Measurements from ENCODE around the gene ATP10B. TPM values are rescaled to one million over a fixed set of nuclear protein-coding genes. Genes with fewer than 3 reads are reported as not detected.

ATP10B gene
- total RNA-seq, 2 donors from 2014 or later: 0.47 TPM; not detected in 1

DNA sequence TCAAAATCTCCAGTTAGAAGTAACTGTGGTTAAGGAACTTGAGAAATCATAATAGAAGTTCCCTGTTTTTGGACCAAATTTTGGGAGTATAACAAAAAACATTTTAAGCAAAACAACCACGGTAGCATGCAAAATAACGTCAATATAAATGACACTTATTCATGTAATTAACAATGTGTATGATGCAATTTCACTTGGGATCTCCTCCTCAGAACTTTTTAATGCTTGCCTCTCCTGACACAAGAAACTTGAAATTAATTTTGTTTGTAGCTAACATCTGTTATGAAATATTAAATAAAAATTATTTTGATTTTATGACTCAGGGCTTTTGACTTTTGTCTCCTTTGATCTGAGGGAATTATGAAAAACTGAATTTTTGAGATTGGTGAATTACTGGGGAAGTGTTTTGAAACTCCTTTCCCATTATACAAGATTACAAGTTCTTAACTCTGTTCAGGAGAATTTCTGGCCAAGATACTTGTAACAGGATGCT, 149.7 kb downstream of the ATP10B start:
- DNase-seq (ENCODE audit: low spot score): no peak
- no peaks in the 10 kb centered on the region for H3K4me1 ChIP-seq
- H3K27me3 ChIP-seq: no peaks in the 10 kb centered on the region
- H3K4me3 ChIP-seq: no peak overlapping the region
- TF ChIP-seq, protein P1, sequence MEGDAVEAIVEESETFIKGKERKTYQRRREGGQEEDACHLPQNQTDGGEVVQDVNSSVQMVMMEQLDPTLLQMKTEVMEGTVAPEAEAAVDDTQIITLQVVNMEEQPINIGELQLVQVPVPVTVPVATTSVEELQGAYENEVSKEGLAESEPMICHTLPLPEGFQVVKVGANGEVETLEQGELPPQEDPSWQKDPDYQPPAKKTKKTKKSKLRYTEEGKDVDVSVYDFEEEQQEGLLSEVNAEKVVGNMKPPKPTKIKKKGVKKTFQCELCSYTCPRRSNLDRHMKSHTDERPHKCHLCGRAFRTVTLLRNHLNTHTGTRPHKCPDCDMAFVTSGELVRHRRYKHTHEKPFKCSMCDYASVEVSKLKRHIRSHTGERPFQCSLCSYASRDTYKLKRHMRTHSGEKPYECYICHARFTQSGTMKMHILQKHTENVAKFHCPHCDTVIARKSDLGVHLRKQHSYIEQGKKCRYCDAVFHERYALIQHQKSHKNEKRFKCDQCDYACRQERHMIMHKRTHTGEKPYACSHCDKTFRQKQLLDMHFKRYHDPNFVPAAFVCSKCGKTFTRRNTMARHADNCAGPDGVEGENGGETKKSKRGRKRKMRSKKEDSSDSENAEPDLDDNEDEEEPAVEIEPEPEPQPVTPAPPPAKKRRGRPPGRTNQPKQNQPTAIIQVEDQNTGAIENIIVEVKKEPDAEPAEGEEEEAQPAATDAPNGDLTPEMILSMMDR (IDR thresholded peaks at IDR 0.05): no peak
- H3K36me3 ChIP-seq: no peaks in the 10 kb centered on the region
- H3K27ac ChIP-seq: no peak overlapping the region
- peaks cover 0 to 8% of the 10 kb centered on the region in 2 donors for H3K9me3 ChIP-seq

DNA sequence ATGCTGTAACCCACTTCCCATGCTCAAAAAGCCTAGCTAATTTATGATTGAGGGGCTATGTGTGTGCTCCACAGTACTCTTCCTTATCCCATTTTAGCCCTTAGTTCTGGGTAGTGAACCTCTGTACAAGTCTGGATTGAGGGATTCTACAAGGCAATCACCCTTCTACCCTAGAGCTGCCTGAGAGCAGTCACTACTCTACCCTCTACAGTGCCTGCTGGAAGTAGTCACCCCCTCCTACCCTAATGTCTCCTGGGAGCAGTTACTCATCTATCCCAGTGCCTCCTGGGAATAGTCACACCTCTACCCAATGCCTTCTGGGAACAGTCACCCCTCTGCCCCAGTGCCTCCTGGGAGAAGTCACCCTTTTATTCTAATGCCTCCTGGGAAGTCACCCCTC, 150.6 kb downstream of the ATP10B start:
- Histone ChIP-seq H3K9me3 (peaks cover 0 to 8% of the 10 kb centered on the region in 2 donors), H3K4me3 (no peak overlapping the region), H3K27ac (no peak overlapping the region), H3K27me3 (no peaks in the 10 kb centered on the region), H3K4me1 (no peaks in the 10 kb centered on the region), H3K36me3 (no peaks in the 10 kb centered on the region)
- DNase-seq (ENCODE audit: low spot score): no peak
- TF ChIP-seq, protein P1 (IDR thresholded peaks at IDR 0.05): no peak

DNA sequence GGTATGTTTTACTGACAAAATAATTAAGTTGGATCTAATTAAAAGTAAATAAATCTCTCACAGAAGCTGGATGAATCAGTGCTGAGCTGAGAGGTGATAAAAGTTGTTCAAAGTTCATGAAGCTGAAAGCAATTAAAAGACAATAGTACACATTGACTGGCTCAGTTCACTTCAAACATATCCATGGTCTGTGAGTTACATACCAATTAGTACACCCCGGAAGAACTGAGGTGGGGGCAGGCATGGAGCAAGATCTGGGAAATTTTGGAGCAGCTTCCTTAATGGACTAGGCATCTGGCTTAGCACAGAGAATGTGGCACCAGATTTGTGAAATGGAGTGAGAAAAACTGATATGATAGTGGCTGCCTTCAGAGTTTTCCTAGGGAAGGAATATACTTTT, 152.7 kb downstream of the ATP10B start:
- TF ChIP-seq, protein P1 (IDR thresholded peaks at IDR 0.05): no peak
- H3K27me3 ChIP-seq: no peaks in the 10 kb centered on the region
- H3K4me1 ChIP-seq: no peaks in the 10 kb centered on the region
- peaks cover 0 to 4% of the 10 kb centered on the region in 2 donors for H3K9me3 ChIP-seq
- DNase-seq (ENCODE audit: low spot score): no peak
- H3K4me3 ChIP-seq: no peak overlapping the region
- H3K36me3 ChIP-seq: no peaks in the 10 kb centered on the region
- no peak overlapping the region for H3K27ac ChIP-seq

DNA sequence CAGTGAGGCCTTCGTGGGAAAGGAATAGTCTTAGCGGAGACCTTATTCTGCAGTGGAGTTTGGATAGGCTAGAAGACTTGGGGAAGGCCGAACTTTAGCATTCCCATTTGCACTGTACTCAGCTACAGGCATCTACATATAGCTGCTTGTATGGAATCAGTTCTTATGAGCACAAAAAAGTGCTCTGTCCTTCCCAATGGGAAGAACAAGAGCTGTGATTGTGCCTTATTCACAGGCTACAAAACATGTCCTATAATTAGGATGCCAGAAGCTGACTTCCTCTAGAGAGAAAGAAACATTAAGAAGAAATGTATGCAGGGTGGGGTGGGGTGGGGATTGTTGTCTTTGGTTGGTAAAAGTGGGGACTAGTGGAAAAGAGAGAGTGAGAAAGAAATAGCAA, 154.7 kb downstream of the ATP10B start:
- Histone ChIP-seq H3K27me3 (no peaks in the 10 kb centered on the region), H3K36me3 (no peaks in the 10 kb centered on the region), H3K4me3 (no peak overlapping the region), H3K9me3 (no peaks in the 10 kb centered on the region), H3K4me1 (no peaks in the 10 kb centered on the region), H3K27ac (no peak overlapping the region)
- DNase-seq (ENCODE audit: low spot score): no peak
- TF ChIP-seq, protein P1 (IDR thresholded peaks at IDR 0.05): no peak

DNA sequence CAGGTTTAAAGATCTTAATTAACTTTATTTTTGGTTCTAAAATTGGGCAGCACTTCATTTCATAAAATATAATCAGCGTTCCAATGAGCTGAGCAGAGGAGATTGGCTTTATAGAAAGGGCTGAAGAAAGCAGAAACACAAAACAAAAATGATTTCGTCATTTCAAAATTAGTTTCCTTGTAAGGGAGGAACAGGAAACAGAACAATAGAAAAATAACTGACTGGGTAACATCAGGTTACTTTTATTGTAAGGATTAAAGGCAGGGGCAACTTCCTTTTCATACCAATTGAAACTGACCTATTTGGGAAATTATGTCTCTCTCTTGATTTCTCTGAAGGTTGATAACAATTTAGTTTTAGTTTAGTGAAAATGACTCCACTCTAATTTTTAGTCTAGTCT, 157.1 kb downstream of the ATP10B start:
- no peaks in the 10 kb centered on the region for H3K36me3 ChIP-seq
- no peaks in the 10 kb centered on the region for H3K27me3 ChIP-seq
- no peak overlapping the region for H3K27ac ChIP-seq
- no peaks in the 10 kb centered on the region for H3K4me1 ChIP-seq
- TF ChIP-seq, protein P1 (IDR thresholded peaks at IDR 0.05): no peak
- H3K9me3 ChIP-seq: no peaks in the 10 kb centered on the region
- H3K4me3 ChIP-seq: no peak overlapping the region
- no peak for DNase-seq (ENCODE audit: low spot score)

DNA sequence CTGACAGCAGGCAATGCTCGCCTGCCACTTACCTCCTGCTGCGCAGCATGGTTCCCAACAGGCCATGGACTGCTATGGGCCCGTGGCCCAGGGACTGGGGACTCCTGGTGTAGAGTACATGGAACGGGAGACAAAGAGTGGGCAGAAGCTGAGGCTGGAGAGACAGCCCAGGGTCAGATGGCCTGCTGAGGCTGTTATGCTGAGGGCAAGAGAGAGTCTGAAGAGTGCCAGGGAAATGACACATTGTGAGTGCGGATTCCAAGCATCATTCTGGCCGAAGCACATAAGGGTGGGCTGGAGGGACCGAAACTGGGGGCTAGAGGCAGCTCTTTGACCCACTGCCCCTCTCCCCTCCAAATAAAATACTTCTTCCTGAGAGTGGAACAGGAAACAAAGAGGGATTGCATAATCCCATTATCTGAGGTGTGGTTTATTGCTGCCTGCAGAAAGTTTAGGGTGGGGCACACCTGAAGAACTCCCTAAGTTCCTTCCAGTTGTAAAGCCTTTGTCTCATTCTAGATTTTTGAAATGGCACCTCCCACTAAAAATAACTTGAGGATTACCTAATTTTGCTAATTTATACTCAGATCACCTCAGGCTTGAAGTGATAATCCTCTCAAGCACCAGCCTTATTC, 158.1 kb downstream of the ATP10B start:
- Histone ChIP-seq H3K27ac (no peak overlapping the region), H3K27me3 (no peaks in the 10 kb centered on the region), H3K4me1 (no peaks in the 10 kb centered on the region), H3K36me3 (no peaks in the 10 kb centered on the region), H3K4me3 (no peak overlapping the region), H3K9me3 (no peaks in the 10 kb centered on the region)
- no peak for DNase-seq (ENCODE audit: low spot score)
- TF ChIP-seq, protein P1 (IDR thresholded peaks at IDR 0.05): no peak
